SK-N-SH (cell line): ENCODE results near the gene RREB1. TPM values are rescaled to one million over a fixed set of nuclear protein-coding genes. Genes with fewer than 3 reads are reported as not detected.

ENCODE experiments used
- CTCF ChIA-PET: fragments of 300-600, 350-600 bp; formaldehyde crosslinking; extraction: SDS; loops from one replicate; lab custom pipeline; 2021; lab: Yijun Ruan, JAX
- POLR2A ChIA-PET: fragments of 350-600 bp; sonication (Branson Sonifier 250); formaldehyde crosslinking; extraction: SDS; loops from one replicate; lab custom pipeline; 2020; ENCODE audit warnings: antibody characterized with exemption, inconsistent platforms; lab: Yijun Ruan, JAX
- DNase-seq: peaks from one replicate; pipeline ENCODE4 v3.0.0; 2012
- H2AFZ ChIP-seq: fragments of 200-600 bp; sonication (generic); 2 replicates; pipeline ENCODE4 v1.8.1; 2016; ENCODE audit warnings: antibody characterized with exemption, mild to moderate bottlenecking, low read depth
- H3F3A ChIP-seq: fragments of 200-600 bp; sonication (generic); replicated peaks from 2 replicates; pipeline ENCODE3; 2016; ENCODE audit warnings: antibody characterized with exemption, mild to moderate bottlenecking; ENCODE audit not compliant: insufficient read depth
- H3K27ac ChIP-seq, 2 experiments: fragments of 200-500 bp in 1 of 2; fragments of 200-600 bp in 1 of 2; sonication (Bioruptor generic) in 1 of 2; sonication (generic), shearing (Covaris generic) in 1 of 2; 2 replicates each; pipeline versions ENCODE4 v1.5.1 to v1.6.1; 2014 to 2016; ENCODE audit warnings: low read depth in 2 of 2, inconsistent platforms in 1 of 2, low read length in 1 of 2, mild to moderate bottlenecking in 1 of 2, mixed read lengths in 1 of 2
- H3K27me3 ChIP-seq: fragments of 200-600 bp; sonication (generic), shearing (Covaris generic); 2 replicates; pipeline ENCODE4 v1.6.1; 2016; ENCODE audit warnings: mixed run types; ENCODE audit not compliant: insufficient read depth
- H3K36me3 ChIP-seq, 2 experiments: fragments of 200-500 bp in 1 of 2; fragments of 200-600 bp in 1 of 2; sonication (Bioruptor generic) in 1 of 2; sonication (generic) in 1 of 2; replicated peaks in 1 of 2; 2 replicates each; pipeline versions ENCODE3 to v1.5.1; 2014 to 2016; ENCODE audit warnings: low read length in 1 of 2, mild to moderate bottlenecking in 1 of 2; ENCODE audit not compliant: insufficient read depth in 2 of 2, control insufficient read depth in 1 of 2
- H3K4me1 ChIP-seq, 2 experiments: fragments of 200-500 bp in 1 of 2; fragments of 200-600 bp in 1 of 2; sonication (Bioruptor generic) in 1 of 2; sonication (generic), shearing (Covaris generic) in 1 of 2; 2 replicates each; pipeline versions ENCODE4 v1.5.1 to v1.6.1; 2014 to 2016; ENCODE audit warnings: low read depth in 1 of 2, low read length in 1 of 2, mixed run types in 1 of 2; ENCODE audit not compliant: insufficient read depth in 2 of 2, control insufficient read depth in 1 of 2
- H3K4me2 ChIP-seq: fragments of 200-600 bp; sonication (generic), shearing (Covaris generic); 2 replicates; pipeline ENCODE4 v1.6.1; 2017; ENCODE audit warnings: mixed run types
- H3K4me3 ChIP-seq, 2 experiments: fragments of 200-500 bp in 1 of 2; fragments of 200-600 bp in 1 of 2; sonication (Bioruptor generic) in 1 of 2; sonication (generic), shearing (Covaris generic) in 1 of 2; 2 replicates each; pipeline versions ENCODE4 v1.5.1 to v1.8.1; 2014 to 2016; ENCODE audit warnings: low read depth in 2 of 2, inconsistent platforms in 1 of 2, low read length in 1 of 2, mild to moderate bottlenecking in 1 of 2, mixed read lengths in 1 of 2, moderate library complexity in 1 of 2
- H3K79me2 ChIP-seq: fragments of 200-600 bp; sonication (generic); 2 replicates; pipeline ENCODE4 v1.8.1; 2017; ENCODE audit warnings: mild to moderate bottlenecking; ENCODE audit not compliant: insufficient read depth
- H3K9ac ChIP-seq: fragments of 200-600 bp; sonication (generic); 2 replicates; pipeline ENCODE4 v1.6.1; 2017; ENCODE audit warnings: mixed run types
- H3K9me2 ChIP-seq: fragments of 200-600 bp; sonication (generic); 2 replicates; pipeline ENCODE4 v1.6.1; 2017; ENCODE audit warnings: mixed run types
- H3K9me3 ChIP-seq: fragments of 200-600 bp; sonication (generic); 2 replicates; pipeline ENCODE4 v1.6.1; 2017; ENCODE audit warnings: mixed run types, mild to moderate bottlenecking, moderate library complexity
- H4K20me1 ChIP-seq: fragments of 200-600 bp; sonication (generic); 2 replicates; pipeline ENCODE4 v1.6.1; 2017; ENCODE audit warnings: mild to moderate bottlenecking, mixed run types; ENCODE audit not compliant: insufficient read depth
- CHD2 ChIP-seq: fragments of 150-350 bp; IDR thresholded peaks from 2 replicates; pipeline ENCODE4 v1.6.1; 2018; ENCODE audit warnings: low read length; ENCODE audit not compliant: partially characterized antibody
- ELF1 ChIP-seq: IDR thresholded peaks from 2 replicates; pipeline ENCODE4 v1.4.0; 2012
- EZH2phosphoT487 ChIP-seq: fragments of 200-600 bp; sonication (generic); IDR thresholded peaks from 2 replicates; pipeline ENCODE4 v1.6.1; 2017; ENCODE audit warnings: low read depth, mixed run types, mild to moderate bottlenecking, antibody characterized with exemption, moderate library complexity, borderline replicate concordance
- FOSL2 ChIP-seq: IDR thresholded peaks from 2 replicates; pipeline ENCODE4 v1.4.0; 2012; ENCODE audit warnings: low read depth, mild to moderate bottlenecking, moderate library complexity, borderline replicate concordance
- FOXJ3 ChIP-seq: sonication (generic); formaldehyde crosslinking; IDR thresholded peaks from 2 replicates; pipeline ENCODE4 v1.5.1; 2020; ENCODE audit warnings: mild to moderate bottlenecking, missing genetic modification reagents
- FOXM1 ChIP-seq: IDR thresholded peaks from 2 replicates; pipeline ENCODE4 v1.4.0; 2012; ENCODE audit warnings: low read depth, mild to moderate bottlenecking
- GABPA ChIP-seq: IDR thresholded peaks from 2 replicates; pipeline ENCODE4 v1.4.0; 2012; ENCODE audit warnings: low read depth, mild to moderate bottlenecking
- GATA2 ChIP-seq: sonication (generic); formaldehyde crosslinking; IDR thresholded peaks from 2 replicates; pipeline ENCODE4 v1.5.0; 2020; ENCODE audit warnings: mild to moderate bottlenecking, missing genetic modification reagents
- IRF3 ChIP-seq: fragments of 150-350 bp; IDR thresholded peaks from 2 replicates; pipeline ENCODE4 v1.6.1; 2016; ENCODE audit warnings: mild to moderate bottlenecking, low read depth, low read length
- JUND ChIP-seq: IDR thresholded peaks from 2 replicates; pipeline ENCODE4 v1.4.0; 2012
- MXI1 ChIP-seq: IDR thresholded peaks from 2 replicates; pipeline ENCODE4 v1.6.1; 2012; ENCODE audit warnings: mild to moderate bottlenecking, low read depth, low read length, improper control_type of control experiment
- NFIC ChIP-seq: IDR thresholded peaks from 2 replicates; pipeline ENCODE4 v1.4.0; 2012; ENCODE audit warnings: borderline replicate concordance
- NRF1 ChIP-seq: IDR thresholded peaks from 2 replicates; pipeline ENCODE4 v1.6.1; 2012; ENCODE audit warnings: low read depth, mild to moderate bottlenecking, low read length
- PBX3 ChIP-seq: IDR thresholded peaks from 2 replicates; pipeline ENCODE4; 2012
- RAD21 ChIP-seq: IDR thresholded peaks from 2 replicates; pipeline ENCODE4 v1.6.1; 2012; ENCODE audit warnings: mild to moderate bottlenecking, low read length
- RCOR1 ChIP-seq: fragments of 150-350 bp; IDR thresholded peaks from 2 replicates; pipeline ENCODE4 v1.6.1; 2017; ENCODE audit warnings: antibody characterized with exemption, low read length
- SIN3A ChIP-seq: IDR thresholded peaks from 2 replicates; pipeline ENCODE4 v1.6.1; 2012; ENCODE audit warnings: low read depth, mild to moderate bottlenecking, low read length, moderate library complexity, borderline replicate concordance
- SMC3 ChIP-seq: IDR thresholded peaks from 2 replicates; pipeline ENCODE4 v1.6.1; 2012; ENCODE audit warnings: low read depth, low read length, improper control_type of control experiment
- TCF12 ChIP-seq: IDR thresholded peaks from 2 replicates; pipeline ENCODE4 v1.4.0; 2012
- YY1 ChIP-seq: IDR thresholded peaks from 2 replicates; pipeline ENCODE4 v1.4.0; 2012; ENCODE audit warnings: low read depth, mild to moderate bottlenecking
- WGBS: methylation state at CpG from one replicate; pipeline ENCODE4 v1.1.6; 2017; ENCODE audit warnings: low lambda C conversion rate; 5-methylcytosine and 5-hydroxymethylcytosine counted together
- polyA plus RNA-seq, 3 experiments: library from polyadenylated mRNA; depleted of rRNA; stranded (reverse); fragments of >200 nt; gene quantifications; 2 replicates each; pipeline ENCODE4 v1.2.3, GENCODE V29; 2012
- TF ChIP-seq, protein P1 (sequence below): IDR thresholded peaks from 2 replicates; pipeline ENCODE4 v1.4.0; 2012; ENCODE audit warnings: low read depth
- TF ChIP-seq, protein P2 (sequence below): fragments of 200-600 bp; sonication (generic); IDR thresholded peaks from 2 replicates; pipeline ENCODE4 v1.6.1; 2017; ENCODE audit warnings: antibody characterized with exemption, mild to moderate bottlenecking, moderate library complexity

RREB1 gene
- polyA plus RNA-seq, 1 of the 3 experiments (the other 2 are of a cell fraction), result 2.0 TPM

DNA sequence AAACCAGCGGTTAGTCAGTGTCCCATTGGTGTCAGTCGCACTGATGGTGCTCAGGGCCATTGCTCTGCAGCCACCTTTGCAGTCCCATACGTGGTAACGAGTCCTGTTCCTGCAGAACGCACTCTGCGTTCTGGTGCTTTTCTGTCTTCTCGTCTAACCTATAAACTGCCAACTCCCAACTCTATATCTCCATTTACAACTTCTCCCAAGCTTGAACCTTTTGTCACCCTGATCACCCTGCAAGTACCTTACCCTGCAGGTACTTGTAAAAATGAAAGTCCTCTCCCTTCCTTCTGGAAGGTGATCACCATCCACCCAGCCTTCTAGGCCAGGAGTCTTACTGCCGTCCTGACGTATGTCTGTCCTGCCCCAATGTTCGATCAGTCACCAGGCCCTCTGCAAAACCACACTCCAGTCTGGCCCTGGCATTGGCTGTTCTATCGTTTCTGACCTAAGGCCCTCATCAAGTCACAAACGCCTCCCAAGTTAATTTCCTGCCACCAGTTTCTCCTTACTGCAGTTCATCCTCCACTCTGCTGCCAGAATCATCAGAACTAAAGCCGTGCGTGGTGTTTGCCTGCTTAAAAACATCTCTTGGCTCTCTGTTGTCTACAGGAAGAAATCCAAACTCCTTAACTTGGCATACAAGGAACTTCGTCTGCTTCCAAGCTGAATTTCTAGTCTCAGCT is 7.9 kb downstream of the RREB1 start:
- H3K9ac ChIP-seq, result no peak overlapping the region
- no peak overlapping the region for H2AFZ ChIP-seq
- TF ChIP-seq PBX3, result no peak
- TF ChIP-seq CHD2, result no peak
- TF ChIP-seq FOXM1, result no peak
- no peak for TF ChIP-seq YY1
- no peak for TF ChIP-seq RAD21
- no peak for TF ChIP-seq NFIC
- TF ChIP-seq RCOR1, result no peak
- no peak for TF ChIP-seq FOSL2
- TF ChIP-seq EZH2phosphoT487, result no peak
- TF ChIP-seq NRF1, result no peak
- TF ChIP-seq GABPA, result no peak
- TF ChIP-seq TCF12, result no peak
- no peak for TF ChIP-seq JUND
- TF ChIP-seq SIN3A, result no peak
- no peak for TF ChIP-seq SMC3
- TF ChIP-seq, protein P1, sequence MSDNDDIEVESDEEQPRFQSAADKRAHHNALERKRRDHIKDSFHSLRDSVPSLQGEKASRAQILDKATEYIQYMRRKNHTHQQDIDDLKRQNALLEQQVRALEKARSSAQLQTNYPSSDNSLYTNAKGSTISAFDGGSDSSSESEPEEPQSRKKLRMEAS, result no peak
- TF ChIP-seq GATA2, result no peak
- TF ChIP-seq FOXJ3 (CRISPR knock-in tag), result no peak
- TF ChIP-seq MXI1, result no peak
- no peak for TF ChIP-seq ELF1
- peaks cover 76% of the 10 kb centered on the region for H4K20me1 ChIP-seq
- no peaks in the 10 kb centered on the region for H3F3A ChIP-seq
- WGBS, result 78% methylated on average over 15 of the region's 15 CpGs
- no peak overlapping the region for H3K4me3 ChIP-seq
- DNase-seq, result no peak
- no peaks in the 10 kb centered on the region for H3K27me3 ChIP-seq
- no peaks in the 10 kb centered on the region for H3K9me2 ChIP-seq
- no peaks in the 10 kb centered on the region for H3K36me3 ChIP-seq
- peaks cover 6 to 23% of the 10 kb centered on the region in 2 experiments; a peak in 2 of 4 replicates for H3K4me1 ChIP-seq
- H3K27ac ChIP-seq, result no peak overlapping the region
- H3K4me2 ChIP-seq, result no peak overlapping the region
- CTCF ChIA-PET, result interaction anchor here (0.7 kb wide), 1 partner anchor 26 kb away, joined by 3 read pairs; no protein-coding TSS in a partner anchor
- POLR2A ChIA-PET, result no interaction called here
- peaks cover 100% of the 10 kb centered on the region for H3K79me2 ChIP-seq
- no peaks in the 10 kb centered on the region for H3K9me3 ChIP-seq

- Histone ChIP-seq H3K9me3 (no peaks in the 10 kb centered on the region), H3K27ac (no peak overlapping the region), H3K4me3 (no peak overlapping the region), H3K4me2 (no peak overlapping the region), H3K36me3 (no peaks in the 10 kb centered on the region), H3K27me3 (no peaks in the 10 kb centered on the region), H3K9ac (no peak overlapping the region), H3K79me2 (peaks cover 100% of the 10 kb centered on the region), H4K20me1 (peaks cover 53% of the 10 kb centered on the region), H3F3A (no peaks in the 10 kb centered on the region), H2AFZ (no peak overlapping the region), H3K4me1 (peaks cover 0 to 4% of the 10 kb centered on the region in 2 experiments; a peak in 1 of 4 replicates), H3K9me2 (no peaks in the 10 kb centered on the region)
- POLR2A ChIA-PET, result no interaction called here
- CTCF ChIA-PET, result interaction anchor here (0.7 kb wide), 1 partner anchor 427 kb away, joined by 3 read pairs; no protein-coding TSS in a partner anchor
- no peak for DNase-seq
- 69% methylated on average over 12 of the region's 12 CpGs for WGBS
- TF ChIP-seq IRF3, result no peak
- no peak for TF ChIP-seq PBX3
- no peak for TF ChIP-seq JUND
- TF ChIP-seq ELF1, result no peak
- TF ChIP-seq, protein P2, sequence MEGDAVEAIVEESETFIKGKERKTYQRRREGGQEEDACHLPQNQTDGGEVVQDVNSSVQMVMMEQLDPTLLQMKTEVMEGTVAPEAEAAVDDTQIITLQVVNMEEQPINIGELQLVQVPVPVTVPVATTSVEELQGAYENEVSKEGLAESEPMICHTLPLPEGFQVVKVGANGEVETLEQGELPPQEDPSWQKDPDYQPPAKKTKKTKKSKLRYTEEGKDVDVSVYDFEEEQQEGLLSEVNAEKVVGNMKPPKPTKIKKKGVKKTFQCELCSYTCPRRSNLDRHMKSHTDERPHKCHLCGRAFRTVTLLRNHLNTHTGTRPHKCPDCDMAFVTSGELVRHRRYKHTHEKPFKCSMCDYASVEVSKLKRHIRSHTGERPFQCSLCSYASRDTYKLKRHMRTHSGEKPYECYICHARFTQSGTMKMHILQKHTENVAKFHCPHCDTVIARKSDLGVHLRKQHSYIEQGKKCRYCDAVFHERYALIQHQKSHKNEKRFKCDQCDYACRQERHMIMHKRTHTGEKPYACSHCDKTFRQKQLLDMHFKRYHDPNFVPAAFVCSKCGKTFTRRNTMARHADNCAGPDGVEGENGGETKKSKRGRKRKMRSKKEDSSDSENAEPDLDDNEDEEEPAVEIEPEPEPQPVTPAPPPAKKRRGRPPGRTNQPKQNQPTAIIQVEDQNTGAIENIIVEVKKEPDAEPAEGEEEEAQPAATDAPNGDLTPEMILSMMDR, result no peak
- no peak for TF ChIP-seq SMC3
- no peak for TF ChIP-seq MXI1
These were observed 11.6 kb downstream of the RREB1 start for GRCh38 chr6:7119272-7119801.
